ENCODE measurements around the gene RCAN1. TPM values are rescaled to one million over a fixed set of nuclear protein-coding genes. Genes with fewer than 3 reads are reported as not detected.

RCAN1 gene
- total and polyA plus RNA-seq, 4 donors = 12.2 to 32.8 (median 29.8) TPM

- Histone ChIP-seq H3K36me3 (ENCODE audit: control insufficient read depth in 4 of 4, insufficient read depth in 4 of 4, low read length in 4 of 4) (no peaks in the 10 kb centered on the region), H3K4me1 (ENCODE audit: control insufficient read depth in 5 of 5, insufficient read depth in 5 of 5, low read length in 5 of 5) (peaks cover 0 to 2% (median 0%) of the 10 kb centered on the region in 5 donors), H3K27me3 (ENCODE audit: control insufficient read depth in 3 of 3, insufficient read depth in 3 of 3, low read length in 2 of 3) (no peaks in the 10 kb centered on the region), H3K27ac (ENCODE audit: low read depth in 1 of 2, low read length in 1 of 2) (no peak overlapping the region), H3K9me3 (ENCODE audit: control insufficient read depth in 4 of 4, insufficient read depth in 3 of 4, low read length in 3 of 4) (peaks cover 0 to 3% (median 0%) of the 10 kb centered on the region in 4 donors), H3K9ac (ENCODE audit: insufficient read depth in 1 of 2, low read length in 2 of 2) (no peak overlapping the region), H3K4me3 (no peak overlapping the region)
- no peak for TF ChIP-seq CTCF (IDR thresholded peaks at IDR 0.05; ENCODE audit: control extremely low read depth, extremely low read depth)
- no peak for DNase-seq
- 64 to 81% methylated on average over 7 of the region's 7 CpGs for WGBS, 2 donors
- no peak for ATAC-seq (ENCODE audit: insufficient read depth, low FRiP score)
Observed at GRCh38 chr21:34642211-34643075, 27.5 kb upstream of the RCAN1 start.

- H3K9me3 ChIP-seq (ENCODE audit: control insufficient read depth in 4 of 4, insufficient read depth in 3 of 4, low read length in 3 of 4) = peaks cover 0 to 3% (median 0%) of the 10 kb centered on the region in 4 donors
- H3K9ac ChIP-seq (ENCODE audit: insufficient read depth in 1 of 2, low read length in 2 of 2) = no peak overlapping the region
- DNase-seq (no peak), ATAC-seq (ENCODE audit: insufficient read depth, low FRiP score) (no peak)
- WGBS, 2 donors = 78 to 95% methylated on average over 4 of the region's 4 CpGs
- no peak for TF ChIP-seq CTCF (IDR thresholded peaks at IDR 0.05; ENCODE audit: control extremely low read depth, extremely low read depth)
- no peak overlapping the region for H3K4me3 ChIP-seq
- no peak overlapping the region for H3K27ac ChIP-seq (ENCODE audit: low read depth in 1 of 2, low read length in 1 of 2)
- no peaks in the 10 kb centered on the region for H3K36me3 ChIP-seq (ENCODE audit: control insufficient read depth in 4 of 4, insufficient read depth in 4 of 4, low read length in 4 of 4)
- H3K27me3 ChIP-seq (ENCODE audit: control insufficient read depth in 3 of 3, insufficient read depth in 3 of 3, low read length in 2 of 3) = no peaks in the 10 kb centered on the region
- peaks cover 0 to 2% (median 0%) of the 10 kb centered on the region in 5 donors for H3K4me1 ChIP-seq (ENCODE audit: control insufficient read depth in 5 of 5, insufficient read depth in 5 of 5, low read length in 5 of 5)
Observed at GRCh38 chr21:34640858-34641257, 25.9 kb upstream of the RCAN1 start.

GRCh38 chr21:34639882-34640788, 25.2 kb upstream of the RCAN1 start:
- Histone ChIP-seq H3K4me3 (no peak overlapping the region), H3K9me3 (ENCODE audit: control insufficient read depth in 4 of 4, insufficient read depth in 3 of 4, low read length in 3 of 4) (peaks cover 0 to 4% (median 0%) of the 10 kb centered on the region in 4 donors), H3K36me3 (ENCODE audit: control insufficient read depth in 4 of 4, insufficient read depth in 4 of 4, low read length in 4 of 4) (no peaks in the 10 kb centered on the region), H3K4me1 (ENCODE audit: control insufficient read depth in 5 of 5, insufficient read depth in 5 of 5, low read length in 5 of 5) (peaks cover 0 to 2% (median 0%) of the 10 kb centered on the region in 5 donors), H3K9ac (ENCODE audit: insufficient read depth in 1 of 2, low read length in 2 of 2) (no peak overlapping the region), H3K27ac (ENCODE audit: low read depth in 1 of 2, low read length in 1 of 2) (no peak overlapping the region), H3K27me3 (ENCODE audit: control insufficient read depth in 3 of 3, insufficient read depth in 3 of 3, low read length in 2 of 3) (no peaks in the 10 kb centered on the region)
- no peak for TF ChIP-seq CTCF (IDR thresholded peaks at IDR 0.05; ENCODE audit: control extremely low read depth, extremely low read depth)
- WGBS, 2 donors = 38 to 44% methylated on average over 9 of the region's 9 CpGs
- DNase-seq (no peak), ATAC-seq (ENCODE audit: insufficient read depth, low FRiP score) (no peak)

All from lung (tissue), 12 donors.